GM12878 (cell line): ENCODE data around the gene STARD8. TPM values are rescaled to one million over a fixed set of nuclear protein-coding genes. Genes with fewer than 3 reads are reported as not detected.

Experiments used
- ATAC-seq: fragments of 200-7000 bp; cut with Tn5 transposase; 3 replicates; pipeline ENCODE4 v1.9.1; 2020; ENCODE audit warnings: mild to moderate bottlenecking, moderate library complexity
- BruUV-seq: library from RNA; stranded (reverse); fragments of 400-500 nt; replicated peaks from 2 replicates; lab custom pipeline; 2021; lab: Mats Ljungman, UMichigan
- CTCF ChIA-PET: fragments of 300-600 bp; sonication (Branson Sonifier 250); formaldehyde crosslinking; extraction: SDS; loops from one replicate; lab custom pipeline; 2021; ENCODE audit warnings: inconsistent platforms; lab: Yijun Ruan, JAX
- POLR2A ChIA-PET: fragments of 350-600 bp; formaldehyde crosslinking; extraction: SDS; loops from one replicate; lab custom pipeline; 2021; ENCODE audit warnings: inconsistent platforms; lab: Charles Lee
- RAD21 ChIA-PET: fragments of 300-600 bp; sonication (Branson Sonifier 250); formaldehyde crosslinking; loops from one replicate; lab custom pipeline; 2023; ENCODE audit warnings: antibody characterized with exemption; ENCODE audit not compliant: unreplicated experiment; lab: Charles Lee
- SMC1A ChIA-PET: fragments of 300-600 bp; sonication (Branson Sonifier 250); formaldehyde crosslinking; loops from one replicate; lab custom pipeline; 2023; ENCODE audit not compliant: unreplicated experiment, uncharacterized antibody; lab: Charles Lee
- DNase-seq: peaks from one replicate; pipeline ENCODE4 v3.0.0-alpha.2; 2011; ENCODE audit warnings: low read depth, low spot score
- FAIRE-seq: peaks from 3 replicates; lab custom pipeline; 2011; peaks lifted over from hg19 to GRCh38; lab: Jason Lieb, UNC
- H2AFZ ChIP-seq: 2 replicates; pipeline ENCODE4 v1.6.0; 2011; ENCODE audit warnings: low read depth, low read length, control low read depth; ENCODE audit not compliant: control insufficient read depth
- H3K27ac ChIP-seq: 2 replicates; pipeline ENCODE4 v1.5.1; 2011; ENCODE audit warnings: control low read depth; ENCODE audit not compliant: control insufficient read depth, insufficient read depth
- H3K27me3 ChIP-seq, 2 experiments: replicated peaks in 1 of 2; 2 replicates each; pipeline versions ENCODE4 v1.6.0 to v1.6.1; 2011; ENCODE audit warnings: low read length in 1 of 2; ENCODE audit not compliant: control insufficient read depth in 2 of 2, insufficient read depth in 2 of 2
- H3K36me3 ChIP-seq, 2 experiments: 2 replicates each; pipeline ENCODE4 v1.5.1; 2011; ENCODE audit warnings: low read length in 1 of 2; ENCODE audit not compliant: control insufficient read depth in 2 of 2, insufficient read depth in 2 of 2
- H3K4me1 ChIP-seq: 2 replicates; pipeline ENCODE4 v1.6.1; 2011; ENCODE audit warnings: mild to moderate bottlenecking, low read length, moderate library complexity, mixed read lengths; ENCODE audit not compliant: control insufficient read depth, insufficient read depth
- H3K4me2 ChIP-seq: 2 replicates; pipeline ENCODE4 v1.6.0; 2011; ENCODE audit warnings: control low read depth; ENCODE audit not compliant: control insufficient read depth, insufficient read depth
- H3K4me3 ChIP-seq: fragments of 200-600 bp; sonication (generic); 2 replicates; pipeline ENCODE4 v1.5.1; 2016
- H3K79me2 ChIP-seq: 2 replicates; pipeline ENCODE4 v1.6.0; 2011; ENCODE audit warnings: low read length; ENCODE audit not compliant: control insufficient read depth, insufficient read depth
- H3K9ac ChIP-seq: 2 replicates; pipeline ENCODE4 v1.8.0; 2011; ENCODE audit warnings: low read length, control low read depth, mixed read lengths; ENCODE audit not compliant: control insufficient read depth, insufficient read depth
- H3K9me3 ChIP-seq: replicated peaks from 3 replicates; pipeline ENCODE4 v1.5.1; 2011; ENCODE audit warnings: mild to moderate bottlenecking, low read length; ENCODE audit not compliant: control insufficient read depth, insufficient read depth
- H4K20me1 ChIP-seq: 2 replicates; pipeline ENCODE4 v1.6.0; 2011; ENCODE audit not compliant: control insufficient read depth, insufficient read depth
- BMI1 ChIP-seq: fragments of 450-650 bp; IDR thresholded peaks from 2 replicates; pipeline ENCODE4 v1.6.1; 2016; ENCODE audit warnings: mild to moderate bottlenecking, moderate library complexity, borderline replicate concordance
- CBFB ChIP-seq: IDR thresholded peaks from 2 replicates; pipeline ENCODE4 v1.6.1; 2016; ENCODE audit warnings: antibody characterized with exemption, low read depth
- ESRRA ChIP-seq: IDR thresholded peaks from 2 replicates; pipeline ENCODE4 v1.6.1; 2012; ENCODE audit warnings: mild to moderate bottlenecking, low read length, improper control_type of control experiment
- GABPA ChIP-seq: IDR thresholded peaks from 2 replicates; pipeline ENCODE4 v1.6.1; 2014; ENCODE audit warnings: antibody characterized with exemption, low read depth, mild to moderate bottlenecking, inconsistent platforms
- MTA3 ChIP-seq: IDR thresholded peaks from 2 replicates; pipeline ENCODE4 v1.6.1; 2012; ENCODE audit warnings: low read length, inconsistent platforms, borderline replicate concordance
- NBN ChIP-seq: fragments of 450-650 bp; IDR thresholded peaks from 2 replicates; pipeline ENCODE4 v1.6.1; 2016
- NFXL1 ChIP-seq: fragments of 450-650 bp; IDR thresholded peaks from 2 replicates; pipeline ENCODE4 v1.6.1; 2017; ENCODE audit warnings: antibody characterized with exemption, mild to moderate bottlenecking, borderline replicate concordance
- NFYB ChIP-seq: IDR thresholded peaks from 2 replicates; pipeline ENCODE4 v1.6.1; 2011; ENCODE audit warnings: low read depth, mild to moderate bottlenecking, low read length, improper control_type of control experiment, moderate library complexity; ENCODE audit not compliant: insufficient read depth
- PBX3 ChIP-seq: IDR thresholded peaks from 2 replicates; pipeline ENCODE4 v1.6.1; 2011; ENCODE audit warnings: mild to moderate bottlenecking, low read depth, low read length, moderate library complexity; ENCODE audit not compliant: insufficient replicate concordance
- RFX5 ChIP-seq: IDR thresholded peaks from 2 replicates; pipeline ENCODE4 v1.6.1; 2011; ENCODE audit warnings: low read depth, low read length, improper control_type of control experiment
- SREBF1 ChIP-seq: IDR thresholded peaks from 2 replicates; pipeline ENCODE4 v1.6.1; 2012; ENCODE audit warnings: mild to moderate bottlenecking, low read length
- SRF ChIP-seq, 2 experiments: IDR thresholded peaks; 2 replicates each; pipeline ENCODE4 v1.6.1; 2011; ENCODE audit warnings: low read depth in 2 of 2, low read length in 2 of 2, mild to moderate bottlenecking in 1 of 2, moderate library complexity in 1 of 2
- TARDBP ChIP-seq: IDR thresholded peaks from 2 replicates; pipeline ENCODE4 v1.6.1; 2016; ENCODE audit warnings: borderline replicate concordance
- ZNF24 ChIP-seq: fragments of 450-650 bp; IDR thresholded peaks from 2 replicates; pipeline ENCODE4 v1.6.1; 2017; ENCODE audit warnings: antibody characterized with exemption, mild to moderate bottlenecking
- in situ Hi-C: fragments of 300-500 bp; cut with MboI; formaldehyde crosslinking; loops from 9 replicates; pipeline ENCODE4 v1.14.3; 2018; ENCODE audit warnings: mixed read lengths
- intact Hi-C: fragments of 100-400 bp; cut with micrococcal nuclease; formaldehyde crosslinking; loops from one replicate; pipeline ENCODE4 v1.14.2; 2022; ENCODE audit not compliant: unreplicated experiment
- polyA plus RNA-seq, 11 experiments: library from polyadenylated mRNA; depleted of rRNA in 4 of 11; unstranded in 6 of 11; stranded (reverse) in 5 of 11; fragments of >200 nt; fragmentation: Nextera tagmentation in 4 of 11; fragmentation: Illumina TruSeq in 1 of 11; extraction: Ambion mirVana in 4 of 11; extraction: Trizol in 1 of 11; gene quantifications; 1 replicate in 1 of 11; 2 replicates in 10 of 11; pipeline versions ENCODE4 v1.2.1 to v1.2.3, GENCODE V29; 2011 to 2016; ENCODE audit warnings: inconsistent platforms in 2 of 11, missing spikeins in 2 of 11, low read depth in 1 of 11
- total RNA-seq, 4 experiments: library from RNA; depleted of rRNA in 3 of 4; stranded (reverse); fragments of >200 nt in 3 of 4; fragmentation: Illumina TruSeq in 1 of 4; extraction: Trizol in 1 of 4; gene quantifications; 2 replicates each; pipeline versions ENCODE4 v1.2.1 to v1.2.3, GENCODE V29; 2013 to 2021

The STARD8 gene
- total and polyA plus RNA-seq, 10 of the 15 experiments (the other 5 are each of a cell fraction or from before 2014, with no cell fraction given): 0.03 to 0.14 (median 0.07) TPM; not detected in 6

GRCh38 chrX:68671221-68671620 lies 23.8 kb downstream of the STARD8 start:
- intact Hi-C loops (no loop called here), in situ Hi-C loops (no loop called here)
- ChIA-PET RAD21 (no interaction called here), CTCF (interaction anchor here (1.0 kb wide), 1 partner anchor 28 kb away, joined by 3 read pairs; no protein-coding TSS in a partner anchor), POLR2A (no interaction called here), SMC1A (no interaction called here)
- Histone ChIP-seq H3K4me1 (no peaks in the 10 kb centered on the region), H3K27ac (no peak overlapping the region), H3K27me3 (no peaks in the 10 kb centered on the region), H3K4me3 (no peak overlapping the region), H3K36me3 (no peaks in the 10 kb centered on the region), H3K4me2 (no peak overlapping the region), H3K79me2 (no peaks in the 10 kb centered on the region), H3K9me3 (no peaks in the 10 kb centered on the region), H4K20me1 (no peaks in the 10 kb centered on the region), H3K9ac (no peak overlapping the region), H2AFZ (no peak overlapping the region)
- DNase-seq (no peak), ATAC-seq (no peak), FAIRE-seq (no peak)
- no peak for TF ChIP-seq GABPA
- no peak for TF ChIP-seq NFXL1
- no peak for TF ChIP-seq ZNF24
- TF ChIP-seq SRF (IDR thresholded peaks at IDR 0.05; ENCODE audit: low read depth in 2 of 2, low read length in 2 of 2): no peak
- no peak for TF ChIP-seq SREBF1
- TF ChIP-seq TARDBP: no peak
- no peak for TF ChIP-seq CBFB
- TF ChIP-seq PBX3: no peak
- TF ChIP-seq ESRRA: no peak
- no peak for TF ChIP-seq BMI1
- TF ChIP-seq MTA3: no peak
- no peak for TF ChIP-seq NFYB
- no peak for TF ChIP-seq NBN
- no peak for TF ChIP-seq RFX5
- no TSS peak for BruUV-seq
